Measurements from ENCODE around the gene PKLR. TPM values are rescaled to one million over a fixed set of nuclear protein-coding genes. Genes with fewer than 3 reads are reported as not detected.

The PKLR gene
- total RNA-seq, 1 experiment from 2014 or later = 0.17 TPM

DNA sequence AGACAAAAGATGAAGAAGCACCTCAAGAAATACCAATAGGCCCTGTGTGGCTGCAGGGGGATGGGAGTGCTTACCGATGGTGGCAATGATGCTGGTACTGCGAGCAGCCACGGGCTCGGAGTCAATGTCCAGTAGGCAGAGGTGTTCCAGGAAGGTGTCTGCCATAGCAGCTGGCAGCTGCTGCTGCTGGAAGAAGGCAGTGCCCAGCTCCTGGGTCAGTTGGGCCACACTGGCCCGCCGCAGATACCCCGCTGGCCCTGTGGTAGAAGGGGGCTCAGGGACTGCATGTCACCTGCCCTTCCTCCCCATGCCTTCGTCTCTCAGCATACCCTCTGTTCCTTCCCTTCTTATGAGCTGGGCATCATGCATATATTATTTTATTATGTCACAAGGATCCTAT lies 1.2 kb downstream of the PKLR start (continued):
- TF ChIP-seq, protein P1, sequence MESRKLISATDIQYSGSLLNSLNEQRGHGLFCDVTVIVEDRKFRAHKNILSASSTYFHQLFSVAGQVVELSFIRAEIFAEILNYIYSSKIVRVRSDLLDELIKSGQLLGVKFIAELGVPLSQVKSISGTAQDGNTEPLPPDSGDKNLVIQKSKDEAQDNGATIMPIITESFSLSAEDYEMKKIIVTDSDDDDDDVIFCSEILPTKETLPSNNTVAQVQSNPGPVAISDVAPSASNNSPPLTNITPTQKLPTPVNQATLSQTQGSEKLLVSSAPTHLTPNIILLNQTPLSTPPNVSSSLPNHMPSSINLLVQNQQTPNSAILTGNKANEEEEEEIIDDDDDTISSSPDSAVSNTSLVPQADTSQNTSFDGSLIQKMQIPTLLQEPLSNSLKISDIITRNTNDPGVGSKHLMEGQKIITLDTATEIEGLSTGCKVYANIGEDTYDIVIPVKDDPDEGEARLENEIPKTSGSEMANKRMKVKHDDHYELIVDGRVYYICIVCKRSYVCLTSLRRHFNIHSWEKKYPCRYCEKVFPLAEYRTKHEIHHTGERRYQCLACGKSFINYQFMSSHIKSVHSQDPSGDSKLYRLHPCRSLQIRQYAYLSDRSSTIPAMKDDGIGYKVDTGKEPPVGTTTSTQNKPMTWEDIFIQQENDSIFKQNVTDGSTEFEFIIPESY (IDR thresholded peaks at IDR 0.05; ENCODE audit: extremely low read depth, insufficient replicate concordance, low read length) = no peak
- no peak for TF ChIP-seq CEBPB (IDR thresholded peaks at IDR 0.05; ENCODE audit: low read depth)
- no peak for TF ChIP-seq POLR2A (IDR thresholded peaks at IDR 0.05; ENCODE audit: borderline replicate concordance, extremely low read depth, insufficient read depth, insufficient read length)
- TF ChIP-seq SIN3A (IDR thresholded peaks at IDR 0.05; ENCODE audit: low read depth) = no peak
- TF ChIP-seq EGR1 (IDR thresholded peaks at IDR 0.05; ENCODE audit: low read depth) = no peak
- no peak for TF ChIP-seq YY1 (IDR thresholded peaks at IDR 0.05; ENCODE audit: extremely low read depth, insufficient replicate concordance, low read depth, low read length)

DNA sequence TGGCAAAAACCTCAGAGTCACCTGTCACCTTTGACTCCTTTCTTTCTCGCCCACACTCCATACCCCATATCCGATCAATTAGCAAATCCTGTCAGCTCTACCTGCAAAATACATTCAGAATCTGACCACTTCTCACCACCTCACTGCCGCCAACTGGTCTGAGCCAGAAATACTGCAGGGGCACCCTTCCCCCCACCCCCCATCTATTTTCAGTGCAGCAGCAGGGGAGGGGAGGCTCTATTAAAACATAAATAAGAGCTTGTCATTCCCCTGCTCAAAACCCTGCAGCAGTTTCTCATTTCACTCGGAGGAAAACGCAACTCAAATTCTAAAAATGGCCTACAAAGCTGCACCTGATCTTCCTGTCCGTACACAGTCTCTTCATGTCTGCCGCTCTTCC lies 3.9 kb downstream of the PKLR start:
- intact Hi-C loops (cut with micrococcal nuclease) = no loop called here
- Histone ChIP-seq H3K9ac (ENCODE audit: low read length) (no peak overlapping the region), H3K4me3 (replicated peaks in 1 of 2; ENCODE audit: low read depth in 1 of 2, low read length in 2 of 2) (no peak overlapping the region), H3K27ac (ENCODE audit: low read depth, low read length) (no peak overlapping the region), H3K9me2 (ENCODE audit: insufficient read depth) (no peaks in the 10 kb centered on the region), H3K4me2 (ENCODE audit: low read length) (no peak overlapping the region), H4K20me1 (ENCODE audit: insufficient read depth) (no peaks in the 10 kb centered on the region), H3K36me3 (ENCODE audit: control insufficient read depth in 1 of 2, insufficient read depth in 2 of 2, low read length in 2 of 2) (no peaks in the 10 kb centered on the region), H3K4me1 (ENCODE audit: control insufficient read depth in 1 of 2, insufficient read depth in 2 of 2, low read length in 2 of 2) (no peaks in the 10 kb centered on the region; a peak in 1 of 4 replicates), H2AFZ (ENCODE audit: low read depth, low read length, poor library complexity, severe bottlenecking) (no peak overlapping the region), H3K79me2 (ENCODE audit: insufficient read depth, low read length) (no peaks in the 10 kb centered on the region), H3K9me3 (ENCODE audit: control insufficient read depth in 1 of 2, insufficient read depth in 1 of 2, low read depth in 1 of 2, low read length in 2 of 2) (no peaks in the 10 kb centered on the region), H3K27me3 (ENCODE audit: insufficient read depth, low read length) (no peaks in the 10 kb centered on the region)
- DNase-seq (ENCODE audit: low read depth, low spot score) (no peak), ATAC-seq (no peak)
- TF ChIP-seq, protein P2, sequence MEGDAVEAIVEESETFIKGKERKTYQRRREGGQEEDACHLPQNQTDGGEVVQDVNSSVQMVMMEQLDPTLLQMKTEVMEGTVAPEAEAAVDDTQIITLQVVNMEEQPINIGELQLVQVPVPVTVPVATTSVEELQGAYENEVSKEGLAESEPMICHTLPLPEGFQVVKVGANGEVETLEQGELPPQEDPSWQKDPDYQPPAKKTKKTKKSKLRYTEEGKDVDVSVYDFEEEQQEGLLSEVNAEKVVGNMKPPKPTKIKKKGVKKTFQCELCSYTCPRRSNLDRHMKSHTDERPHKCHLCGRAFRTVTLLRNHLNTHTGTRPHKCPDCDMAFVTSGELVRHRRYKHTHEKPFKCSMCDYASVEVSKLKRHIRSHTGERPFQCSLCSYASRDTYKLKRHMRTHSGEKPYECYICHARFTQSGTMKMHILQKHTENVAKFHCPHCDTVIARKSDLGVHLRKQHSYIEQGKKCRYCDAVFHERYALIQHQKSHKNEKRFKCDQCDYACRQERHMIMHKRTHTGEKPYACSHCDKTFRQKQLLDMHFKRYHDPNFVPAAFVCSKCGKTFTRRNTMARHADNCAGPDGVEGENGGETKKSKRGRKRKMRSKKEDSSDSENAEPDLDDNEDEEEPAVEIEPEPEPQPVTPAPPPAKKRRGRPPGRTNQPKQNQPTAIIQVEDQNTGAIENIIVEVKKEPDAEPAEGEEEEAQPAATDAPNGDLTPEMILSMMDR (IDR thresholded peaks at IDR 0.05 in 2 of 3, conservative IDR thresholded peaks at IDR 0.05 in 1 of 3; ENCODE audit: borderline replicate concordance in 1 of 3, insufficient read depth in 1 of 3, low read depth in 2 of 3, low read length in 2 of 3) = no peak
- TF ChIP-seq ZNF274 (IDR thresholded peaks at IDR 0.05; ENCODE audit: low read depth, low read length) = no peak
- TF ChIP-seq, protein P1 (IDR thresholded peaks at IDR 0.05; ENCODE audit: extremely low read depth, insufficient replicate concordance, low read length) = no peak
- TF ChIP-seq, protein P3, sequence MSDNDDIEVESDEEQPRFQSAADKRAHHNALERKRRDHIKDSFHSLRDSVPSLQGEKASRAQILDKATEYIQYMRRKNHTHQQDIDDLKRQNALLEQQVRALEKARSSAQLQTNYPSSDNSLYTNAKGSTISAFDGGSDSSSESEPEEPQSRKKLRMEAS (IDR thresholded peaks at IDR 0.05) = no peak
- CTCF ChIA-PET = no interaction called here
- RAD21 ChIA-PET (ENCODE audit: low non-redundant PET in 1 of 2, low total read pairs in 2 of 2, uncharacterized antibody in 2 of 2, unreplicated experiment in 2 of 2) = no interaction called here
- BruUV-seq (replicated peaks) = no TSS peak
- POLR2A ChIA-PET = no interaction called here
